Activated T-cell treated with anti-CD3 and anti-CD28 coated beads for 24 hours (primary cell): Measurements from ENCODE around the gene MRPL9.

Experiments
- DNase-seq: peaks from one replicate; pipeline ENCODE4 v3.0.0-alpha.2; 2020; ENCODE audit warnings: low read depth

MRPL9 gene

DNA sequence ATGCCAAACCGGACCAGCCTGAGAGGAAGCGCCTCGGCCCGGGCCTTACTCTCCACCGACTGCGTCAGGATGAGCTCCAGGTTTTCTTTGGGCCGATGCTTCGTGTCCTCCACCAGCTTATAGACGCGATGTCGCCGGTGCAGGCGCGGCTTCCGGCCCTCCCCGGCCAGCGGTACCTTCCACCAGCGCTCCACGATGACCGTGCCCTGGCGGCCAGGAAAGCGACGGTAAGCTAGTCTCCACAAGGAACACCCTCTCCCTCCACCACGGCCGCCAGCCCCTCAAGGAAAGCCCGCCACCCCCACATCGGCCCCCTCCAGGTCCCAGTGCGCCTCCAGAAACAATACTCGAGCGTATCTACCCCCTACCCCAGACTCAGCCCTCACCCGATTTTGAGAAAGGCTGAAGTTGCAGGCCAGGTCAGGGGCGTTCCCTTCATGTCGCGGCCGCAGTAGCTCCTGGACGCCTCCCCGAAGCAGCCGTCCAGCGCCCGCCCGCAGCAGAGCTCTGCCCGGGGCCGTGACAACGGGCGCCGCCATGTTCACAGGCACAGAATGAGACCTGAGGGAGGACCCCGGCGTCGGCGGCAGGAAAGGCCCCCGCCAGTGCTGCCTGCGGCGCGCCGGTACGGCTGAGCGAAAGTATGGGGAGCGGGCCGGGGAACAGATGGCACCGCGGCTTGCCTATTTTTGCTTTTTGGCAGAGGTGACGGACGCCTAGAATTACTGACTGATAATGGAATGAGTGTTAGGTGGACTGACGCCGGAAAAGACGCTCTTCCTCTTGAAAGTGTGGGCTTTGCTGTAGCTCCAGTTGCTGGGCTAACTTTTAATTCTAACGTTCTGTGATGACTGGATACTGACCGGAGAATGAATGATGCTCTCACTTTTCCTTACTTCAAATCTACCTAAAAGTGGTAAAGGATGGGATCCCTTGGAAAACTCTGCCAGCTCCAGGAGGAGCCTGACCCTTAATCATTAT is at the start of gene MRPL9:
Gene MRPL9 (minus strand): TSS at position 556 of the 981 bp plus-strand sequence. CDS start 17 bp downstream, at position 539.
- peak; percentile 84 for DNase-seq

GRCh38 chr1:151811181-151811580 is 47.9 kb upstream of the MRPL9 start:
- no peak for DNase-seq

DNA sequence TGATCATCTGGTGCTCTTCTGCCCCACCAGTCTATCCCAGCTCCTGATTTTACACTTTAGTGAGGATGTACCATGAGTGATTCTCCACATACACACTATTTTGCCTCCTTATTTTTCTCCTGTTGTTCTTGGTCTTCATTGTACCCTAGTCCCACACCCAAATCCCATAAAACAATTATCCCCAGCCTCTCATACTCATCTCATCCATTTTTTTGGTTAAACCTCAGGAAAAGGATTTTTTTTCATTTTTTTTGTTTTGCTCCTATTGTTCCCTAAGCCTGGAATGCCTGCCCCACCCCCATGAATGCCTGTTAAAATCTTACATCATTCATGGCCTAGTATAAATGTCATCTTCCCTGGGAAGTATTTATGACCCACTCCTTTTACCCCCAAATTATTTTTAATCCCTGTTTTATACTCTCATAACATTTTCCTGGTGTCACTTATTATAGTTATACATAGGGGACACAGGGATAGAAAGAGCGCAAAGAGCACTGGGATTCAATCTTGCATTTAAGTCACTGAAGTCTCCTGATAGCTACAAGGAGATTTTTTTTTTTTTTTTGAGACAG is 46.8 kb upstream of the MRPL9 start:
- no peak for DNase-seq

DNA sequence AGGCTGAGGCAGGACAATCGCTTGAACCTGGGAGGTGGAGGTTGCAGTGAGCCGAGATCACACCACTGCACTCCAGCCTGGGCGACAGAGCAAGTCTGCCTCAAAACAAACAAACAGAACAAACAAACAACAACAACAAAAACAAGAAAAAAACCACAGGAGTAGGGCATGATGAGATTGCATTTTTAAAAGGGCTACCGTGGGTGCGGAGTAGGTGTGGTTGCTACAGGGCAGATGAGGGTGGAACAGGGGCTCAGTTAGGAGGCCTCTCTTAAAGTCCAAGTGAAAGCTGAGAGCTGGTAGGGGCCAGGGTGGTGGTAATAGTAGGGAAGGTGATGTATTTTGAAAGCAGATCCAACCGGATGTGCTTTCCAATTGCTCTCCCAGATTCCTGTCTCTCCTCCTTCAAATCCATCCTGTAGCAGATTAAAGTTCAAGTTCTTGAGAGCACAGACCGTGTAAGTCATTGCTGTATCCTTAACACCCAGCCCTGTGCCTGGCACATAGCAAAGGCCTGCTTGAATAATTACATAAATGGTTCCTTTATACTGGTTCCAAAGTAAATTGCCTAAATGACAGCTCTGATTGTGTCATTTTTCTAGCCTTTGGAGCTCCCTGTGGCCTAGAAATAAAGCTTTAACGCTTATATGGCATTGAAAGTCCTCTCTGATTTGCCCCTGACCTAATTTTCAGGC is 46.1 kb upstream of the MRPL9 start:
- no peak for DNase-seq

DNA sequence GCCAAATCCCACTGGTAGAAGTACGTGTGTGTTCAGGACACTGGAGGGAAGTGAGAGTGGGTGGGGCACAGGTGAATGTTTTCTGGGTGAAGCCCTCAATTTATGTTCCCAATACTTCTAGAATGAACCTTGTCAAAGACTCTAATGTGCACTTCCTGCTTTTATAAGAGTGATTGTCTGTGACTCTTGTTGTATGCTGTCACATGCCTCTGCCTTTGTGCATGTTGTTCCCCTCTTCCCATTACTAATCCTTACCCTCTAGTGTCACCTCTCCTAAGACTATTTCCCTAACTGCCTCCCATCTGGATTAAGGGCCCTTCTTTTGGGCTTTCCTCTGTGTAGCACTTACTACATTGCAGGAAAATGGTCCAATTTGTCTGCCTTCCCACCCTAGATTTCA is 44.5 kb upstream of the MRPL9 start:
- DNase-seq, result no peak

- DNase-seq, result no peak
Observed at GRCh38 chr1:151807131-151807530, 43.8 kb upstream of the MRPL9 start.

- DNase-seq, result no peak
Observed at GRCh38 chr1:151806170-151806569, 42.9 kb upstream of the MRPL9 start.

DNA sequence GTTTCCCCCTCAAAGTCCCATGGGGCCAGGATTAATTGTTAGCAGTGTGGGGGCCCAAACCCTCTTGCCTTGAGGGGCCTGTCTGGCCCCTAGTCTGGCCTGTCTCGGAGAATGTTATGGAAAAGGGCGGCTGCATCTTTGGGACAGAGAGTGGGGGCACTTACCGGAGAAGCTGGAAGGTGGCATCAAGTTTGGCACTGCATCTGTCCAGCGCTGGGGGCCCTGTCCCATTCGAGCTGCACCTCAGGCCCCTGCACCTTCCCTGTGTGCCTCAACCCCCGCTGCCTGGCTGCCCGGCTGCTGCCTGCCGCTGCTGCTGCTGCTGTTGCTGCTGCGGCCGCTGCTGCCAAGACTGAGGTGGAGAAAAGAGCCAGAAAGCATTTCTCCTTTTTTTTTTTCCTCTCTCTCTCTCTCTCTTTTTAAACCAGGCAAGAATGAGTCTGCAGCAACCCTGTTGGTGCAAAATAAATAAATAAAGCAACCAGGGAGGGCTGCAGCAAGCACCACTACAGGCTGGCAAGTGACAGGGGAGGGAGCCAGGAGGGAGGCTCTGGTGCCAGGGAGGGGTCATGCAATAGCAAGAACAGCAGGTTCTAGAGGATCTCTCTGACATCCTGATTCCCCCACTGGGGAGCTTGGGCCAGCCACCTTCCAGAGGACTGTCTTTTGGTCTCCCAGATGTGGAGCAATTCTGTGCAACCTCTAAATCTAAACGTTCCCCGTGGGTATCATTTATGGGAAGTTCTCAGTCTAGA is 41.9 kb upstream of the MRPL9 start, which contains the start of gene LINGO4:
Gene LINGO4 (minus strand): TSS at position 354 of the 755 bp plus-strand sequence. CDS start 2,715 bp downstream, outside the sequence.
- DNase-seq, result no peak

GRCh38 chr1:151803915-151804314 is 40.6 kb upstream of the MRPL9 start:
- no peak for DNase-seq

DNA sequence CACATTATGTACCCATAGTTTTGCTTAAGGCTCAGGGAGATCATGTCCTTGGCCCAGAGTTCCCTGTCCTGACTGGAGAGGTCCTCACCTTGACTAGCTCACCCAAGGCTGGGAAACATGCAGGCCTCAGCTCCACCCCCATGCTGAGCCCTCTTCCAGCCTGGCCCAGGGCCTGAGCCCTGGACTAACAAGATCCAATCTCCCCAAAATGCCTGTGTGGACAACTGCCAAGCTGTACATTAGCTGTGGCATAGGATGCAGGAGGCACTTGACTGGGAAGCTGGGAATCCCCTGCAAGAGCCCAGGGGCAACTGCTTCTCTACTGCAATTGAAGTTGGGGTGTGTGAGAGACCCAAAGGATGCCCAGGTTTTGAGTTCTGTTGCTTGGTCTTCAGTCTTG is 39.9 kb upstream of the MRPL9 start:
- DNase-seq, result no peak

DNA sequence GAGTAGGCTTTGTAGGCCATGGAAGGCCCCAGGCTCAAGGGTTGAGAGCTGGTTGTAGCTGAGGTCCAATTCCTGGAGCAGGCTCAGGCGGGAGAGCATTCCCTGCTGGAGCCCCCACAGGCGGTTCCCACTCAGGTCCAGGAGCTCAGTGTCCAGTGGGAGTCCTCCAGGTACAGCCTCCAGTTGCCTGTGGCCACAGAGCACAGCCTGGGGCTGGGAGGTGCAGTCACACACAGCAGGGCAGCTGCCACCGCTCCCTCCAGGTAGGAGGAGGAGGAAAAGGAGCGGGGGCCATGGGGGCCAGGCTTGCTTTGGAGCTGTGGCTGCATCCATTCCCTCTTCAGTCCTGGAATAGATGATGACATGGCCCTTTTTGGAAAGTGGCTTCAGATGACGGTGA is 39.1 kb upstream of the MRPL9 start:
- DNase-seq, result no peak

- no peak for DNase-seq
Observed at GRCh38 chr1:151801846-151802245, 38.5 kb upstream of the MRPL9 start.

- no peak for DNase-seq
Observed at GRCh38 chr1:151801310-151801820, 38.1 kb upstream of the MRPL9 start.

GRCh38 chr1:151800830-151801229 is 37.5 kb upstream of the MRPL9 start:
- no peak for DNase-seq

GRCh38 chr1:151799179-151800022 is 36.1 kb upstream of the MRPL9 start:
- DNase-seq, result no peak

DNA sequence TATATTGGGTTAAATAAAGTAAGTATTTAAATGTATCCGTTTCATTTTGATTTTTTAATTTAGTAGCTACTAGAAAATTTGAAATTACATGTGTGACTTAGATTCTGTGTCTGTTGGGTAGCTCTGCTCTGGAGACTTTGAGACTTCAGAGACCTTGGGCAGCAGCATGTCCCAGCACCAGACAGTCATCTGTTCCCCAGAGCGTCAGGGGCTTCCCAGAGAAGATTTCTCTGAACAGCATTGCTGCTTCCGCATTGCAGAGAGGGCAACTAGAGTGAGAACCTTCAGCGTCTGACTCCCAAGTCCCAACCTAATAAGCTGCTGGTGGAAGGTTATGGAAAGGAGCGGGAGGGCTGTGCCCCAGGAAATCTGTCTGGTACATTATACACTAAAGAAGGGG is 35.3 kb upstream of the MRPL9 start:
- no peak for DNase-seq

GRCh38 chr1:151790940-151791651 is 27.8 kb upstream of the MRPL9 start:
- DNase-seq, result no peak

DNA sequence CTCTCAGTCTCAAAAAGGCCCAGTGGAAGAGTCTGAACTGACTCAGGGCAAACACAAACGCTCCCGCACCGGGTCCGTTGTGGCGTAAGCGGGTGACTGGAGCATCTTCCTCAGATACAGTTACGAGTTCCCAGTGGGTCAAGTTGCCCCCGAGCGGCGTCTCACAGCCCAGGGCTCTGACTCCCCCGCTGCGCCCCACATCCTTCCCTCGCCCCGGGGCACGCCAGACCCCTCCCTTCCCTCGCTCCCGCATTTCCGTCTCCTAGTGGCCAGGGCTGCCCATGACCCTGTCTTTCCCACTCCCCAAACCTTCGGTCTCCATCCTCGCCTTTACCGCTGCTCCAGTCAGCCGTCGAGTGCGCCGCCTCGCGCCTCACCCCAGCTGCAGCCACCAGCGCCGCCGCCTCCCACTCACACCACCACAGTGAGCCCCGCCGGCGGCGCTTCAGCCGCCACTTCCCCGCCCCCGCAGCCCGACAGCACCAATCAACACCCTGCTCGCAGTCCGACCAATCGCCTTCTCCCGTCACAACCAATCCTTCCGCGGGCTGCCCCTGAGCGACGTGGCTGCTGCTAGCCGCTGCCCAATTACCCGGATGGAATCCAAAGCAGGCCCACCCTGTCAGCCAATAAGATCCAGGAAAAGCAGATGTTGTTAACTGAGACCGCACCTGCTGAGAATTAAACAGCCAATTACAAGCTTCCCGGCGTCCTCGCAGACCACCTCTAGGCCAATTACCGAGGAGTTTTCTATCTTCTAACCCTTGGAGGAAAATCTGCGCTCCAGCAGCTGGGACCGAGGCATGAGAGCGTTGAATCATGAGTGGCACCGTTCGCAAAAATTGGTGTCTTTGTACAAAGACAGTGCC is 27.0 kb upstream of the MRPL9 start, which contains the start of gene TDRKH:
Gene TDRKH (minus strand): TSS at position 430 of the 869 bp plus-strand sequence. CDS start 7,478 bp downstream, outside the sequence.
- DNase-seq, result peak; percentile 98

- no peak for DNase-seq
Observed at GRCh38 chr1:151787689-151788088, 24.4 kb upstream of the MRPL9 start.
